T-helper 9 cell (primary cell): Measurements from ENCODE around the gene ZNF385D.

Experiments used
- DNase-seq: peaks from one replicate; pipeline ENCODE4 v3.0.0-alpha.2; 2020

The ZNF385D gene

GRCh38 chr3:21668012-21668411, 83.0 kb downstream of the ZNF385D start:
- no peak for DNase-seq

GRCh38 chr3:21665444-21666100, 85.4 kb downstream of the ZNF385D start:
- DNase-seq, result no peak

GRCh38 chr3:21664996-21665395, 86.0 kb downstream of the ZNF385D start:
- DNase-seq, result no peak

GRCh38 chr3:21662403-21662802, 88.6 kb downstream of the ZNF385D start:
- DNase-seq, result no peak

GRCh38 chr3:21654662-21655061, 96.3 kb downstream of the ZNF385D start:
- no peak for DNase-seq

GRCh38 chr3:21654241-21654640, 96.8 kb downstream of the ZNF385D start:
- DNase-seq, result no peak

GRCh38 chr3:21649519-21649918, 101.5 kb downstream of the ZNF385D start:
- no peak for DNase-seq

GRCh38 chr3:21647961-21648360, 103.0 kb downstream of the ZNF385D start:
- no peak for DNase-seq

GRCh38 chr3:21645121-21645897, 105.7 kb downstream of the ZNF385D start:
- no peak for DNase-seq

- DNase-seq, result no peak
Observed at GRCh38 chr3:21644268-21644667, 106.7 kb downstream of the ZNF385D start.

GRCh38 chr3:21643752-21644151, 107.3 kb downstream of the ZNF385D start:
- no peak for DNase-seq

GRCh38 chr3:21642433-21642832, 108.6 kb downstream of the ZNF385D start:
- DNase-seq, result no peak

- no peak for DNase-seq
Observed at GRCh38 chr3:21641959-21642358, 109.1 kb downstream of the ZNF385D start.

- no peak for DNase-seq
Observed at GRCh38 chr3:21638488-21638887, 112.5 kb downstream of the ZNF385D start.

- no peak for DNase-seq
Observed at GRCh38 chr3:21634112-21634511, 116.9 kb downstream of the ZNF385D start.

- no peak for DNase-seq
Observed at GRCh38 chr3:21624524-21624923, 126.5 kb downstream of the ZNF385D start.

GRCh38 chr3:21621181-21621651, 129.8 kb downstream of the ZNF385D start:
- no peak for DNase-seq

GRCh38 chr3:21620511-21621155, 130.4 kb downstream of the ZNF385D start:
- DNase-seq, result no peak

- no peak for DNase-seq
Observed at GRCh38 chr3:21618695-21619094, 132.3 kb downstream of the ZNF385D start.

- no peak for DNase-seq
Observed at GRCh38 chr3:21613372-21614070, 137.5 kb downstream of the ZNF385D start.

- DNase-seq, result no peak
Observed at GRCh38 chr3:21601178-21601577, 149.8 kb downstream of the ZNF385D start.

GRCh38 chr3:21599890-21600289, 151.1 kb downstream of the ZNF385D start:
- no peak for DNase-seq

- DNase-seq, result no peak
Observed at GRCh38 chr3:21592828-21593227, 158.2 kb downstream of the ZNF385D start.
